GM12864 (cell line): ENCODE results near the gene CAMK4.

Experiments used
- DNase-seq: peaks from one replicate; pipeline ENCODE4 v3.0.0-alpha.2; 2011; ENCODE audit warnings: low read depth
- H3K4me3 ChIP-seq: 2 replicates; pipeline ENCODE4 v1.5.1; 2011; ENCODE audit warnings: mild to moderate bottlenecking, low read depth, low read length, control low read depth
- CTCF ChIP-seq: IDR thresholded peaks from 2 replicates; pipeline ENCODE4 v1.5.1; 2011; ENCODE audit warnings: low read depth, mild to moderate bottlenecking, moderate library complexity, low read length, control low read depth, inconsistent platforms; ENCODE audit errors: missing control alignments

Gene CAMK4

GRCh38 chr5:111495159-111495558, 271.0 kb downstream of the CAMK4 start:
- TF ChIP-seq CTCF: no peak
- no peak for DNase-seq
- no peak overlapping the region for H3K4me3 ChIP-seq

DNA sequence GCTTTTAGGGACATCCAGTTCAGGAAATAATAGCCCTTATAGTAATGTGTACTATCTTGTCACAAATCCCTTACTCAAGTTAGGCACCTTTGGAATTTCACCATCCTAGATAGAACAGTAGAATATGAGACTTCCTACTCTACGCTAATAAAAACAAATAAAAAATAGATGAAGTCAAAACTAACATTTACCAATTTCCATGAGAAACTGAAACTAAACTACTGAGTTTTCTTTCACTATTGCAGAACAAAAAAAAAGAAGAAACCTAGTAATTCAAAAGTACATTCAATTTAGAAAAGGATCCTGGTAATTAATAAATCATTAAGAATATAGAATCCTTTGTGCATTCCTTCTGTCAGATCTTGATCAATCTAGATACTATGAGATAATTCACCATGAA, 274.2 kb downstream of the CAMK4 start:
- DNase-seq: no peak
- TF ChIP-seq CTCF: no peak
- no peak overlapping the region for H3K4me3 ChIP-seq

GRCh38 chr5:111502956-111503355, 278.8 kb downstream of the CAMK4 start:
- DNase-seq: no peak
- TF ChIP-seq CTCF: no peak
- no peak overlapping the region for H3K4me3 ChIP-seq

GRCh38 chr5:111505096-111505495, 280.9 kb downstream of the CAMK4 start:
- no peak for TF ChIP-seq CTCF
- no peak overlapping the region for H3K4me3 ChIP-seq
- DNase-seq: no peak

- H3K4me3 ChIP-seq: no peak overlapping the region
- no peak for TF ChIP-seq CTCF
- no peak for DNase-seq
Measured at GRCh38 chr5:111507276-111507675, 283.1 kb downstream of the CAMK4 start.

DNA sequence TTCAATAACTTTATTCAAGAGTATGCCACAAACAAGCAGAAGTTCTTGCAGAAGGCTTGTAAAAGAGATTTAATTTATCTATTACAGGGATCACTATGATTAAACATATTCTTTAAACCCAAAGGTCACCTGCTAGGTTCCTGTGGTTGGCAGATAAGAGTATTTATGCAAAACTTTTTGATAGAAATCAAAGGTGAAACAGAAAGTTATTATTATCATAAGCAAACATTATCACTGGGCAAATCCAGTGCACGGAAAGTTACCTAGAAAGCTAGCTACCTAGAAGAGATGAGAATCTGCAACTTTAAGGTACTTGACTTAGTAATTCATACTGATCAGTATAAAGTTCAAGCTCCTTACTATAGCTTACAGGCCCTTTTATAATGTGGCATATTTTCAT, 284.9 kb downstream of the CAMK4 start:
- H3K4me3 ChIP-seq: peak overlapping the region; percentile 94; the same call in 1 of the 2 replicates
- no peak for TF ChIP-seq CTCF
- no peak for DNase-seq

DNA sequence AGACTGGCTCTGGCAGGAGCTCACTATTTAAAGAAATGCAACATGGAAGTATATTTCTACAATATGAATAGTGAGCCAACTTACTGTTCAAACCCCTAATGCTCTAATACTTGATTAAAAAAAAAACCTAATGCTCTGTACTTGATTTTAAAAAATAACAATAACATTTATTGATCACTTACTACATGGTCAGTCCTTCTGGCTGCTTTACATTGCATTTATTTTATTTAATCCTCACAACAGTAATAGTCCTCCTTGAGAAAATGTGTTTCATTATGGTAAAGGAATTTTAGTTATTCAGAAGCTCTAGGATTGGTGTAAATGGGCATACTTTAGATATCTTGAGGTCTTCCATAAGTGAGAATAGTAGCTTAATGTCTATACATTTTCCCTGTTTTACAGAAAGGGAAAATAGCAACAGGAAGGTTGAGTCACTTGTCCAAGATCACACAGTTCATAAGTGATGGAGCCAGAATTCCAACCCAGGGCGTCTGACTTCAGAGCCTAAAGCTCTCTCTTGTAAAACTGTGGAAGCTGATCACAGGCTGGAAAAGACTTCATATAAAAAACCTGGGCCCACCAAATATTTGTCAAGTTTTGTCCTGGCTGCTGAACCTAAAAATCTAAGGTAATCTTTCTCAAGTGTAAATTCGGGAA, 287.1 kb downstream of the CAMK4 start:
- TF ChIP-seq CTCF: no peak
- peak overlapping the region; percentile 94 for H3K4me3 ChIP-seq
- DNase-seq: no peak
